ENCODE results near the gene GNMT. TPM values are rescaled to one million over a fixed set of nuclear protein-coding genes. Genes with fewer than 3 reads are reported as not detected.

The GNMT gene
- polyA plus RNA-seq, 2 of the 4 experiments (the other 2 are of a cell fraction): 0.12 to 0.23 TPM

DNA sequence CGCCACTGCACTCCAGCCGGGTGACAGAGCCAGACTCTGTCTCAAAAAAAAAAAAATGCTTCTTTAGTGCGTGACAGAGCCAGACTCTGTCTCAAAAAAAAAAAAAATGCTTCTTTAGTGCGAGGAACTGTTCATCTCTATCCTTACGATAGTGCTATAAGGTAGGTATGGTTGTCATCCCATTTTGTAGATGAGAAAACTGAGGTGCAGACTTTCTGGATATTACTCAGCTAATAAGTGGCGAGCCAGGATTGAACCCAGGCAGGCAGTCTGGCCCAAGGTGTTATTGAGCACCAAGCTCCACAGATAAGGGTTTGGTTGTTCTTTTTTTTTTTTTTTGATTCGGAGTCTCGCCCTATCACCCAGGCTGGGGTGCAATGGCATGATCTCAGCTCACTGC, 41.3 kb downstream of the GNMT start:
- WGBS (ENCODE audit: missing lambda C conversion rate): 94% methylated on average over 7 of the region's 8 CpGs
- POLR2A ChIA-PET: no interaction called here
- Histone ChIP-seq H3K9me3 (no peaks in the 10 kb centered on the region), H3K4me3 (no peak overlapping the region), H3K4me1 (peaks cover 2% of the 10 kb centered on the region; the same call in 1 of the 3 replicates), H3K27ac (no peak overlapping the region), H3K4me2 (no peak overlapping the region)
- ATAC-seq (no peak), DNase-seq (ENCODE audit: low read depth in 1 of 2, low spot score in 1 of 2) (no peak), FAIRE-seq (no peak)
- no peak for TF ChIP-seq NR3C1 (IDR thresholded peaks at IDR 0.05)
- no peak for TF ChIP-seq CEBPB (IDR thresholded peaks at IDR 0.05)
- no peak for TF ChIP-seq BHLHE40 (IDR thresholded peaks at IDR 0.05; ENCODE audit: low read depth, low read length)
- TF ChIP-seq JUN (IDR thresholded peaks at IDR 0.05): no peak
- no peak for TF ChIP-seq MAFK (IDR thresholded peaks at IDR 0.05; ENCODE audit: partially characterized antibody)
- TF ChIP-seq MYC (IDR thresholded peaks at IDR 0.05; ENCODE audit: borderline replicate concordance, low read length): no peak
- TF ChIP-seq CBX8 (IDR thresholded peaks at IDR 0.05): no peak
- no peak for TF ChIP-seq TFCP2L1 (CRISPR knock-in tag; IDR thresholded peaks at IDR 0.05)
- TF ChIP-seq ESRRA (IDR thresholded peaks at IDR 0.05; ENCODE audit: borderline replicate concordance, low read length): no peak
- no peak for TF ChIP-seq EP300 (IDR thresholded peaks at IDR 0.05)
- no peak for TF ChIP-seq HOXB13 (CRISPR knock-in tag; IDR thresholded peaks at IDR 0.05; ENCODE audit: low read depth)
- no peak for TF ChIP-seq CTCF (IDR thresholded peaks at IDR 0.05)
- no peak for TF ChIP-seq CHD4 (IDR thresholded peaks at IDR 0.05; ENCODE audit: borderline replicate concordance)
- no peak for TF ChIP-seq EHMT2 (IDR thresholded peaks at IDR 0.05; ENCODE audit: low read depth)
- CTCF ChIA-PET: interaction anchor here (0.7 to 2.0 kb wide), 2 partner anchors 49 to 142 kb away, joined by 3 to 7 read pairs; no protein-coding TSS in a partner anchor

DNA sequence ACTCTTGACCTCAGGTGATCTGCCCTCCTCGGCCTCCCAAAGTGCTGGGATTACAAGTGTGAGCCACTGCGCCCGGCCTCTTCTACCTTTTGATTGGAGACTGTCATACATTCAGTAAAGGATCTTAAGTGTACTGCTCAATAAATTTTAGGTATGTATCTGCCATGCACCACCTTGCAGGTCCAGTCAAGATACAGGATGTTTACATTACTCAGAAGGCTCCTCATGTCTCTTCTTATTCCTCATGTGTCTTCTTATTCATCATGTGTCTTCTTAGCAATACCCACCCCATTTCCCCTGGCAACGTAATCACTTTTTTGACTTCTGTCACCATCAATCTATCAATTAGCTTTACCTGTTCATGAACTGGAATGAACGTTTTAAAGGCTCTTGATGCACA, 45.3 kb downstream of the GNMT start:
- POLR2A ChIA-PET: no interaction called here
- Histone ChIP-seq H3K9me3 (no peaks in the 10 kb centered on the region), H3K27ac (no peak overlapping the region), H3K4me1 (no peaks in the 10 kb centered on the region), H3K4me3 (no peak overlapping the region), H3K4me2 (no peak overlapping the region)
- ATAC-seq (no peak), DNase-seq (ENCODE audit: low read depth in 1 of 2, low spot score in 1 of 2) (no peak), FAIRE-seq (no peak)
- CTCF ChIA-PET: interaction anchor here (0.8 to 7.3 kb wide), 4 partner anchors 9 to 139 kb away, joined by 3 to 69 read pairs (median 3); partner anchors contain the start of gene RRP36
- WGBS (ENCODE audit: missing lambda C conversion rate): 92% methylated on average over 5 of the region's 5 CpGs
- TF ChIP-seq, protein P1, sequence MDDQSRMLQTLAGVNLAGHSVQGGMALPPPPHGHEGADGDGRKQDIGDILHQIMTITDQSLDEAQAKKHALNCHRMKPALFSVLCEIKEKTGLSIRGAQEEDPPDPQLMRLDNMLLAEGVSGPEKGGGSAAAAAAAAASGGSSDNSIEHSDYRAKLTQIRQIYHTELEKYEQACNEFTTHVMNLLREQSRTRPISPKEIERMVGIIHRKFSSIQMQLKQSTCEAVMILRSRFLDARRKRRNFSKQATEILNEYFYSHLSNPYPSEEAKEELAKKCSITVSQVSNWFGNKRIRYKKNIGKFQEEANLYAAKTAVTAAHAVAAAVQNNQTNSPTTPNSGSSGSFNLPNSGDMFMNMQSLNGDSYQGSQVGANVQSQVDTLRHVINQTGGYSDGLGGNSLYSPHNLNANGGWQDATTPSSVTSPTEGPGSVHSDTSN (IDR thresholded peaks at IDR 0.05): no peak
- no peak for TF ChIP-seq RNF2 (IDR thresholded peaks at IDR 0.05; ENCODE audit: borderline replicate concordance, low read depth)
- no peak for TF ChIP-seq TFCP2L1 (CRISPR knock-in tag; IDR thresholded peaks at IDR 0.05)
- no peak for TF ChIP-seq ESRRA (IDR thresholded peaks at IDR 0.05; ENCODE audit: borderline replicate concordance, low read length)
- no peak for TF ChIP-seq HMGXB4 (CRISPR knock-in tag; IDR thresholded peaks at IDR 0.05; ENCODE audit: borderline replicate concordance)
- TF ChIP-seq CBX2 (IDR thresholded peaks at IDR 0.05; ENCODE audit: borderline replicate concordance, low read depth): no peak
- TF ChIP-seq KDM1A (IDR thresholded peaks at IDR 0.05; ENCODE audit: low read depth): no peak
- TF ChIP-seq EHMT2 (IDR thresholded peaks at IDR 0.05; ENCODE audit: low read depth): no peak
- no peak for TF ChIP-seq RARB (CRISPR knock-in tag; IDR thresholded peaks at IDR 0.05)
- no peak for TF ChIP-seq POLR2A (IDR thresholded peaks at IDR 0.05; ENCODE audit: low read length)
- no peak for TF ChIP-seq REST (IDR thresholded peaks at IDR 0.05)
- no peak for TF ChIP-seq ZFP36 (IDR thresholded peaks at IDR 0.05; ENCODE audit: borderline replicate concordance, partially characterized antibody)
- TF ChIP-seq EP300 (IDR thresholded peaks at IDR 0.05): no peak
- no peak for TF ChIP-seq RAD21 (conservative IDR thresholded peaks at IDR 0.05 in 1 of 2, IDR thresholded peaks at IDR 0.05 in 1 of 2)
- no peak for TF ChIP-seq CTCF (IDR thresholded peaks at IDR 0.05)
- no peak for TF ChIP-seq MAZ (IDR thresholded peaks at IDR 0.05; ENCODE audit: borderline replicate concordance, low read depth, low read length)
- TF ChIP-seq FOSL2 (IDR thresholded peaks at IDR 0.05): no peak
- TF ChIP-seq FOSL2 (CRISPR knock-in tag; IDR thresholded peaks at IDR 0.05): no peak
- TF ChIP-seq ZSCAN20 (CRISPR knock-in tag; IDR thresholded peaks at IDR 0.05): no peak

All from A549 (cell line).